IMR-90 (cell line): Measurements from ENCODE around the gene TRPM8. TPM values are rescaled to one million over a fixed set of nuclear protein-coding genes. Genes with fewer than 3 reads are reported as not detected.

Source experiments
- ATAC-seq: fragments of 200-7000 bp; cut with Tn5 transposase; 2 replicates; pipeline ENCODE4 v1.9.1; 2020; ENCODE audit warnings: low read depth, mild to moderate bottlenecking, moderate library complexity
- BruUV-seq: library from RNA; stranded (reverse); fragments of 400-500 nt; replicated peaks from 2 replicates; lab custom pipeline; 2021; lab: Mats Ljungman, UMichigan
- CTCF ChIA-PET: fragments of 300-600 bp; formaldehyde crosslinking; extraction: SDS; loops from one replicate; lab custom pipeline; 2021; ENCODE audit warnings: antibody characterized with exemption; lab: Yijun Ruan, JAX
- POLR2A ChIA-PET: fragments of 300-600 bp; sonication (Branson Sonifier 250); formaldehyde crosslinking; loops from one replicate; lab custom pipeline; 2022; ENCODE audit warnings: antibody characterized with exemption; ENCODE audit not compliant: unreplicated experiment; lab: Charles Lee
- DNase-seq: peaks from one replicate; pipeline ENCODE4 v3.0.0; 2013
- H2AFZ ChIP-seq: replicated peaks from 2 replicates; pipeline ENCODE3; 2013; ENCODE audit warnings: low read length, mild to moderate bottlenecking; ENCODE audit not compliant: poor library complexity
- H2AK5ac ChIP-seq: 2 replicates; pipeline ENCODE4 v1.6.1; 2013; ENCODE audit warnings: low read depth, low read length, inconsistent platforms
- H2AK9ac ChIP-seq: replicated peaks from 2 replicates; pipeline ENCODE3; 2013; ENCODE audit warnings: mild to moderate bottlenecking, low read depth, low read length, moderate library complexity; ENCODE audit not compliant: poor library complexity
- H2BK120ac ChIP-seq: 2 replicates; pipeline ENCODE4 v1.6.1; 2013; ENCODE audit warnings: low read depth, low read length, inconsistent platforms
- H2BK15ac ChIP-seq: 3 replicates; pipeline ENCODE4 v1.6.1; 2013; ENCODE audit warnings: low read depth, low read length, inconsistent platforms
- H2BK20ac ChIP-seq: 2 replicates; pipeline ENCODE4 v1.6.1; 2013; ENCODE audit warnings: low read depth, mild to moderate bottlenecking, inconsistent platforms, low read length, moderate library complexity
- H2BK5ac ChIP-seq: 2 replicates; pipeline ENCODE4 v1.6.1; 2013; ENCODE audit warnings: mild to moderate bottlenecking, low read depth, low read length, inconsistent platforms; ENCODE audit not compliant: poor library complexity, severe bottlenecking
- H3K14ac ChIP-seq: replicated peaks from 2 replicates; pipeline ENCODE4 v1.6.1; 2013; ENCODE audit warnings: low read depth, low read length, inconsistent platforms
- H3K18ac ChIP-seq: 2 replicates; pipeline ENCODE4 v1.6.1; 2013; ENCODE audit warnings: low read depth, low read length, control low read depth
- H3K23ac ChIP-seq: 2 replicates; pipeline ENCODE4 v1.6.1; 2013; ENCODE audit warnings: low read depth, low read length, inconsistent platforms
- H3K27ac ChIP-seq: 2 replicates; pipeline ENCODE4 v1.5.1; 2013; ENCODE audit warnings: mild to moderate bottlenecking, control low read depth, low read length; ENCODE audit not compliant: insufficient read depth
- H3K27me3 ChIP-seq: 2 replicates; pipeline ENCODE4 v1.6.1; 2013; ENCODE audit warnings: low read length; ENCODE audit not compliant: control insufficient read depth, insufficient read depth
- H3K36me3 ChIP-seq: 2 replicates; pipeline ENCODE4 v1.6.1; 2013; ENCODE audit warnings: low read length, mixed read lengths; ENCODE audit not compliant: control insufficient read depth, insufficient read depth
- H3K4ac ChIP-seq: 2 replicates; pipeline ENCODE4 v1.6.1; 2013; ENCODE audit warnings: low read depth, low read length, inconsistent platforms
- H3K4me1 ChIP-seq: 2 replicates; pipeline ENCODE4 v1.6.1; 2013; ENCODE audit warnings: low read length, mixed read lengths; ENCODE audit not compliant: control insufficient read depth, insufficient read depth
- H3K4me2 ChIP-seq: 2 replicates; pipeline ENCODE4 v1.6.1; 2013; ENCODE audit warnings: low read depth, mild to moderate bottlenecking, control low read depth, low read length, moderate library complexity
- H3K4me3 ChIP-seq: 2 replicates; pipeline ENCODE4 v1.5.1; 2013; ENCODE audit warnings: low read depth, mild to moderate bottlenecking, control low read depth, low read length, moderate library complexity; ENCODE audit not compliant: insufficient read depth
- H3K56ac ChIP-seq: 2 replicates; pipeline ENCODE4 v1.6.1; 2013; ENCODE audit warnings: low read length, inconsistent platforms; ENCODE audit not compliant: insufficient read depth; ENCODE audit errors: extremely low read depth
- H3K79me1 ChIP-seq, 2 experiments: 2 replicates each; pipeline ENCODE4 v1.6.1; 2013; ENCODE audit warnings: low read length in 2 of 2, inconsistent platforms in 1 of 2, low read depth in 1 of 2
- H3K9ac ChIP-seq: 2 replicates; pipeline ENCODE4 v1.6.1; 2013; ENCODE audit warnings: low read depth, low read length, control low read depth
- H3K9me1 ChIP-seq: 2 replicates; pipeline ENCODE4 v1.6.1; 2013; ENCODE audit warnings: low read length, inconsistent platforms; ENCODE audit not compliant: insufficient read depth
- H3K9me3 ChIP-seq: 2 replicates; pipeline ENCODE4 v1.6.1; 2013; ENCODE audit warnings: low read length; ENCODE audit not compliant: control insufficient read depth, insufficient read depth
- H4K20me1 ChIP-seq: 2 replicates; pipeline ENCODE4 v1.6.1; 2013; ENCODE audit warnings: low read length, inconsistent platforms; ENCODE audit not compliant: insufficient read depth
- H4K5ac ChIP-seq: 2 replicates; pipeline ENCODE4 v1.6.1; 2013; ENCODE audit warnings: mild to moderate bottlenecking, low read depth, low read length, control low read depth
- H4K8ac ChIP-seq, 2 experiments: 2 replicates each; pipeline ENCODE4 v1.6.1; 2013; ENCODE audit warnings: low read depth in 2 of 2, low read length in 2 of 2, control low read depth in 1 of 2, inconsistent platforms in 1 of 2
- H4K91ac ChIP-seq: 2 replicates; pipeline ENCODE4 v1.6.1; 2013; ENCODE audit warnings: low read depth, low read length, inconsistent platforms; ENCODE audit not compliant: insufficient read depth
- BHLHE40 ChIP-seq: fragments of 150-350 bp; IDR thresholded peaks from 2 replicates; pipeline ENCODE4 v1.6.1; 2016; ENCODE audit warnings: mild to moderate bottlenecking, low read depth, low read length
- CEBPB ChIP-seq: IDR thresholded peaks from 2 replicates; pipeline ENCODE4 v1.6.1; 2012; ENCODE audit warnings: low read depth, low read length, improper control_type of control experiment
- CHD1 ChIP-seq: IDR thresholded peaks from 2 replicates; pipeline ENCODE4 v1.6.1; 2012; ENCODE audit warnings: low read depth, low read length, improper control_type of control experiment
- FOS ChIP-seq: fragments of 150-350 bp; IDR thresholded peaks from 2 replicates; pipeline ENCODE4 v1.6.1; 2016; ENCODE audit warnings: low read depth, low read length
- MAFK ChIP-seq: IDR thresholded peaks from 2 replicates; pipeline ENCODE4 v1.6.1; 2012; ENCODE audit warnings: low read depth, low read length, improper control_type of control experiment
- MAZ ChIP-seq: IDR thresholded peaks from 2 replicates; pipeline ENCODE4 v1.6.1; 2012; ENCODE audit warnings: low read depth, mild to moderate bottlenecking, low read length, improper control_type of control experiment, moderate library complexity, borderline replicate concordance
- MXI1 ChIP-seq: IDR thresholded peaks from 2 replicates; pipeline ENCODE4 v1.6.1; 2012; ENCODE audit warnings: low read depth, mild to moderate bottlenecking, low read length, moderate library complexity, borderline replicate concordance
- NFE2L2 ChIP-seq: fragments of 150-350 bp; IDR thresholded peaks from 2 replicates; pipeline ENCODE4 v1.6.1; 2016; ENCODE audit warnings: low read depth, mild to moderate bottlenecking, low read length
- POLR2A ChIP-seq: IDR thresholded peaks from 2 replicates; pipeline ENCODE4 v1.6.1; 2012; ENCODE audit warnings: mild to moderate bottlenecking, low read depth, low read length
- RCOR1 ChIP-seq: IDR thresholded peaks from 2 replicates; pipeline ENCODE4 v1.6.1; 2012; ENCODE audit warnings: mild to moderate bottlenecking, low read length, improper control_type of control experiment; ENCODE audit not compliant: insufficient replicate concordance
- RFX5 ChIP-seq: IDR thresholded peaks from 2 replicates; pipeline ENCODE4 v1.8.0; 2012; ENCODE audit warnings: low read depth, mild to moderate bottlenecking, low read length, moderate library complexity
- SMC3 ChIP-seq: fragments of 150-350 bp; IDR thresholded peaks from 2 replicates; pipeline ENCODE4 v1.6.1; 2016; ENCODE audit warnings: low read depth, mild to moderate bottlenecking, antibody characterized with exemption, low read length, moderate library complexity
- WGBS, 2 experiments: methylation state at CpG; one replicate each; pipeline versions ENCODE4 v1.1.5 to v1.1.7; 2013; ENCODE audit warnings: missing lambda C conversion rate in 2 of 2; ENCODE audit not compliant: insufficient read length in 1 of 2; ENCODE audit errors: extremely low coverage in 2 of 2; 5-methylcytosine and 5-hydroxymethylcytosine counted together
- dilution Hi-C: fragments of 300-500 bp; cut with HindIII; formaldehyde crosslinking; loops from one replicate; pipeline ENCODE4 v1.14.3; 2018; ENCODE audit warnings: low sequenced_read_pairs; ENCODE audit not compliant: unreplicated experiment
- in situ Hi-C: fragments of 300-500 bp; cut with MboI; formaldehyde crosslinking; loops from 3 replicates; pipeline ENCODE4 v1.14.3; 2019; ENCODE audit warnings: low sequenced_read_pairs, inconsistent platforms, mixed read lengths
- intact Hi-C: fragments of 100-400 bp; cut with micrococcal nuclease; formaldehyde crosslinking; loops from 2 replicates; pipeline ENCODE4 v1.10.0; 2022
- polyA plus RNA-seq, 3 experiments: library from polyadenylated mRNA; depleted of rRNA; stranded (reverse); fragments of >200 nt; gene quantifications; 2 replicates each; pipeline ENCODE4 v1.2.3, GENCODE V29; 2012; ENCODE audit warnings: low replicate concordance in 1 of 3
- total RNA-seq: library from RNA; depleted of rRNA; stranded (reverse); fragments of >200 nt; gene quantifications from 2 replicates; pipeline ENCODE4 v1.2.3, GENCODE V29; 2012
- TF ChIP-seq, protein P1 (sequence below): fragments of 150-350 bp; IDR thresholded peaks from 2 replicates; pipeline ENCODE4 v1.6.1; 2016; ENCODE audit warnings: low read depth, mild to moderate bottlenecking, low read length, moderate library complexity, borderline replicate concordance
- TF ChIP-seq, protein P2 (sequence below): conservative IDR thresholded peaks from 2 replicates; pipeline ENCODE4 v1.5.1; 2012; ENCODE audit warnings: mild to moderate bottlenecking, low read depth, low read length, improper control_type of control experiment
- TF ChIP-seq, protein P3 (sequence below): fragments of 150-350 bp; IDR thresholded peaks from 2 replicates; pipeline ENCODE4 v1.6.1; 2017; ENCODE audit warnings: mild to moderate bottlenecking, antibody characterized with exemption, low read length, low read depth

Gene TRPM8
- total and polyA plus RNA-seq, 2 of the 4 experiments (the other 2 are of a cell fraction): not detected

DNA sequence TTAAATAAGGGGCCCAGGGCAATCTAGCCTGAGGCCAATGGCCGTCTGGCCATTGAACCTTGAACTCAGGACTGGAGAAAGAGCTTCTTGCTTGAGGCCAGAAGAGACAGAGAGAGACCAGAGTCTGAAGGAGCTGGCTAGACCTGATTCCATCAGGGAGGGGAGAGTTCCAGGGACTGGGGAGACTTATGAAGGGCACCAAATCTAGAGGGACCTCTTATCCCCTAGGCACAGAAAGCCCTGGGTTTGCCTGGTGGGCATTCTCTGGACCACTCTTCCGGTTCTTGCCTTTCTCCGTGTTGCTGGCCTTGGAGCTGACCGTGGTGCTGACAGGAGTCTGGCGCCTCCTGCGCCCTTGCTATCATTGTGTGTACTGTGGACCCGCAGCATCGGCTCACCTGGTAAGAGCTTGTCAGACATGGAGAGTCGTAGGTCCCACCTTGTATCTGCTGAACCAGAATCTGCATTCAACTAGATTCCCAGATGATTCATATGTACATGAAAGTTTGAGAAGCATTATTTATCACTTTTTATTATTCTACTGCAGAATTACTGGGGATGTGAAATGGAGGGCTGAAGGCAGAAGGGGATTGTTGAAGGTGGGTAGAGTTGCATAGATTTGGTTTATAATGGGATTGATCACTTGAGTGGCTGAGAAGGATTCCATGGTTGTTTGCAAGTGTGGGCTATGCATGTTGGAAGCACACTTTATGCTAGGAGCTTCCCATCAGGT lies 4.3 kb upstream of the TRPM8 start:
- DNase-seq (peak; percentile 37), ATAC-seq (peak; percentile 67; the same call in 1 of the 2 replicates)
- Histone ChIP-seq H3K9me1 (no peaks in the 10 kb centered on the region), H3K79me1 (no peaks in the 10 kb centered on the region), H3K9me3 (no peaks in the 10 kb centered on the region), H3K4me3 (no peak overlapping the region), H3K14ac (no peak overlapping the region), H3K27me3 (peaks cover 3% of the 10 kb centered on the region), H2BK5ac (no peak overlapping the region), H3K4me2 (no peak overlapping the region), H2AFZ (peak overlapping the region; percentile 56), H3K4ac (no peak overlapping the region), H3K27ac (no peak overlapping the region), H2AK5ac (no peak overlapping the region), H4K5ac (no peak overlapping the region), H3K9ac (no peak overlapping the region), H3K36me3 (no peaks in the 10 kb centered on the region), H4K8ac (no peak overlapping the region), H3K4me1 (no peaks in the 10 kb centered on the region), H4K91ac (no peak overlapping the region), H2AK9ac (no peak overlapping the region), H3K23ac (no peak overlapping the region), H4K20me1 (no peaks in the 10 kb centered on the region; the same call in 1 of the 2 replicates), H2BK120ac (no peak overlapping the region), H2BK15ac (no peak overlapping the region), H3K18ac (no peak overlapping the region), H3K56ac (no peak overlapping the region), H2BK20ac (no peak overlapping the region)
- ChIA-PET CTCF (interaction anchor here (1.0 kb wide), 1 partner anchor 13 kb away, joined by 3 read pairs; no protein-coding TSS in a partner anchor), POLR2A (interaction anchor here (0.5 kb wide), 1 partner anchor 1765 kb away, joined by 4 read pairs; no protein-coding TSS in a partner anchor)
- WGBS, 2 experiments: 0% methylated on average over 3 of the region's 9 CpGs; no CpG with 5 or more reads in 1 of the 2 experiments
- dilution Hi-C loops (no loop called here), in situ Hi-C loops (no loop called here), intact Hi-C loops (no loop called here)
- no TSS peak for BruUV-seq
- TF ChIP-seq POLR2A (no peak), FOS (no peak), RFX5 (no peak), BHLHE40 (no peak), MAFK (no peak), MAZ (no peak), NFE2L2 (no peak), SMC3 (no peak), CEBPB (no peak), CHD1 (no peak), RCOR1 (no peak), MXI1 (no peak)
- TF ChIP-seq, protein P1, sequence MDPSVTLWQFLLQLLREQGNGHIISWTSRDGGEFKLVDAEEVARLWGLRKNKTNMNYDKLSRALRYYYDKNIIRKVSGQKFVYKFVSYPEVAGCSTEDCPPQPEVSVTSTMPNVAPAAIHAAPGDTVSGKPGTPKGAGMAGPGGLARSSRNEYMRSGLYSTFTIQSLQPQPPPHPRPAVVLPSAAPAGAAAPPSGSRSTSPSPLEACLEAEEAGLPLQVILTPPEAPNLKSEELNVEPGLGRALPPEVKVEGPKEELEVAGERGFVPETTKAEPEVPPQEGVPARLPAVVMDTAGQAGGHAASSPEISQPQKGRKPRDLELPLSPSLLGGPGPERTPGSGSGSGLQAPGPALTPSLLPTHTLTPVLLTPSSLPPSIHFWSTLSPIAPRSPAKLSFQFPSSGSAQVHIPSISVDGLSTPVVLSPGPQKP: no peak
- TF ChIP-seq, protein P2, sequence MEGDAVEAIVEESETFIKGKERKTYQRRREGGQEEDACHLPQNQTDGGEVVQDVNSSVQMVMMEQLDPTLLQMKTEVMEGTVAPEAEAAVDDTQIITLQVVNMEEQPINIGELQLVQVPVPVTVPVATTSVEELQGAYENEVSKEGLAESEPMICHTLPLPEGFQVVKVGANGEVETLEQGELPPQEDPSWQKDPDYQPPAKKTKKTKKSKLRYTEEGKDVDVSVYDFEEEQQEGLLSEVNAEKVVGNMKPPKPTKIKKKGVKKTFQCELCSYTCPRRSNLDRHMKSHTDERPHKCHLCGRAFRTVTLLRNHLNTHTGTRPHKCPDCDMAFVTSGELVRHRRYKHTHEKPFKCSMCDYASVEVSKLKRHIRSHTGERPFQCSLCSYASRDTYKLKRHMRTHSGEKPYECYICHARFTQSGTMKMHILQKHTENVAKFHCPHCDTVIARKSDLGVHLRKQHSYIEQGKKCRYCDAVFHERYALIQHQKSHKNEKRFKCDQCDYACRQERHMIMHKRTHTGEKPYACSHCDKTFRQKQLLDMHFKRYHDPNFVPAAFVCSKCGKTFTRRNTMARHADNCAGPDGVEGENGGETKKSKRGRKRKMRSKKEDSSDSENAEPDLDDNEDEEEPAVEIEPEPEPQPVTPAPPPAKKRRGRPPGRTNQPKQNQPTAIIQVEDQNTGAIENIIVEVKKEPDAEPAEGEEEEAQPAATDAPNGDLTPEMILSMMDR: no peak
- TF ChIP-seq, protein P3, sequence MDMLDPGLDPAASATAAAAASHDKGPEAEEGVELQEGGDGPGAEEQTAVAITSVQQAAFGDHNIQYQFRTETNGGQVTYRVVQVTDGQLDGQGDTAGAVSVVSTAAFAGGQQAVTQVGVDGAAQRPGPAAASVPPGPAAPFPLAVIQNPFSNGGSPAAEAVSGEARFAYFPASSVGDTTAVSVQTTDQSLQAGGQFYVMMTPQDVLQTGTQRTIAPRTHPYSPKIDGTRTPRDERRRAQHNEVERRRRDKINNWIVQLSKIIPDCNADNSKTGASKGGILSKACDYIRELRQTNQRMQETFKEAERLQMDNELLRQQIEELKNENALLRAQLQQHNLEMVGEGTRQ: no peak
